ENCODE measurements around the gene FAM118A. TPM values are rescaled to one million over a fixed set of nuclear protein-coding genes. Genes with fewer than 3 reads are reported as not detected.
"Not testable (repeated sequence)": the region's sequence is repeated elsewhere in the genome, so short reads cannot be mapped to it uniquely, and the experiment has no call there.

Gene FAM118A
- total RNA-seq (2014; rRNA removed; shearing (Covaris generic)): 20.8 and 21.8 TPM in 2 replicates

GRCh38 chr22:45309422-45310227 lies at the start of gene FAM118A:
FAM118A (plus strand) TSS chr22:45309934; CDS start chr22:45322380, 12,446 bp downstream.
- peak; percentile 67 for DNase-seq (ENCODE audit: low spot score)

- DNase-seq (ENCODE audit: low spot score): not testable (repeated sequence)
Observed at GRCh38 chr22:45260395-45260759, 49.4 kb upstream of the FAM118A start.

- no peak for DNase-seq (ENCODE audit: low spot score)
Observed at GRCh38 chr22:45261407-45262088, 48.2 kb upstream of the FAM118A start.

GRCh38 chr22:45262195-45262930 lies 47.4 kb upstream of the FAM118A start:
- DNase-seq (ENCODE audit: low spot score): no peak

GRCh38 chr22:45262931-45263462 lies 46.7 kb upstream of the FAM118A start:
- DNase-seq (ENCODE audit: low spot score): no peak

GRCh38 chr22:45263463-45264269 lies 46.1 kb upstream of the FAM118A start:
- peak; percentile 44 for DNase-seq (ENCODE audit: low spot score)

GRCh38 chr22:45265535-45265934 lies 44.2 kb upstream of the FAM118A start:
- DNase-seq (ENCODE audit: low spot score): no peak

GRCh38 chr22:45268167-45268957 lies 41.4 kb upstream of the FAM118A start:
- DNase-seq (ENCODE audit: low spot score): no peak

GRCh38 chr22:45268958-45269844 lies 40.5 kb upstream of the FAM118A start:
- peak; percentile 16 for DNase-seq (ENCODE audit: low spot score)

GRCh38 chr22:45270095-45271020 lies 39.4 kb upstream of the FAM118A start:
- no peak for DNase-seq (ENCODE audit: low spot score)

- DNase-seq (ENCODE audit: low spot score): no peak
Observed at GRCh38 chr22:45271667-45272201, 38.0 kb upstream of the FAM118A start.

GRCh38 chr22:45272498-45272897 lies 37.2 kb upstream of the FAM118A start:
- DNase-seq (ENCODE audit: low spot score): no peak

GRCh38 chr22:45273452-45274075 lies 36.2 kb upstream of the FAM118A start:
- no peak for DNase-seq (ENCODE audit: low spot score)

- DNase-seq (ENCODE audit: low spot score): no peak
Observed at GRCh38 chr22:45276507-45277105, 33.1 kb upstream of the FAM118A start.

- DNase-seq (ENCODE audit: low spot score): not testable (repeated sequence)
Observed at GRCh38 chr22:45277720-45278119, 32.0 kb upstream of the FAM118A start.

- no peak for DNase-seq (ENCODE audit: low spot score)
Observed at GRCh38 chr22:45278125-45278524, 31.6 kb upstream of the FAM118A start.

GRCh38 chr22:45280587-45280980 lies 29.1 kb upstream of the FAM118A start:
- no peak for DNase-seq (ENCODE audit: low spot score)

Data from A172 (cell line).